HG03060 (cell line): ENCODE measurements around the gene STIP1.

Experiments
- ATAC-seq: cut with Tn5 transposase; IDR thresholded peaks from one replicate; pipeline ENCODE4 v1.9.1; 2021; ENCODE audit warnings: low read depth, moderate number of reproducible peaks; ENCODE audit not compliant: unreplicated experiment

The STIP1 gene

DNA sequence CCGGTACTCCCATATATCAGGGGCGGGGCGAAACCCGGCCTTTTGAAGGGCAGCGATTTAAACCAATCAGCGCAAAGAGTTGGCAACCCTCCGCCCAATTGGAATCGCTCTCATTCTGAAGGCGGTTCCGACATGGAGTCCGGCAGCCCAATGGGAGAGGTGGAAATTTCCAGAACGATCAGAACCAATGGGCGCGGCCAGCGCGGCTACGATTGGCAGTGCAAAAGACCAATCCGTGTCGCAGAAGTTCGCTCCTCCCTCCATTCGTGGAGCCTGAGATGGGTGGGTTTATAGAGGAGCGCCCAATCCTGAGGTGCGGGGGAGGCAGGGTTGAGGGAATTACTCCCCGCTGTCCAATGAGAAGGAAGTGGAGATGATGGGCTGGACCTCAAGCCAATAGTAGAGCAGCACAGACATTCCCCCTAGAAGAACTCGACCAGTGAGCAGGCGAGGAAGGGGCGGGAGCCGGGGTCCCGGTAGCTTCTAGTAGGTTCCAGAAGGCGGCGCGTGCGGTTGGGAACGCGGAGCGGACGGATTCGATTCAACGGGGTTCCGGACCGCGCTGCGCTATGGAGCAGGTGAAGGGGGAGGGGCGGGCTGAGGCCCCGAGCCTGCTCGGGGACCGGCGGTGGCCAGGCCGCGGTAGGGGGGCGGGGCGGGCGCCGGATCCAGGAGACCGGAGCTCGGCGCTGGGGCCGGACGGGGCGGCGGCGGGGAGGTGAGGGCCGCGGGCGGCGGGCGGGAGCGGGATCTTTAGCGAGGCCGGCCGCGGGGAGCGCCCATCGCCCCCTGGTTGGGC lies at the start of gene STIP1:
TSS of gene STIP1 (plus strand) at position 479 of the 799 bp plus-strand sequence. CDS start at position 570, 91 bp downstream.
- peak; percentile 79 for ATAC-seq

DNA sequence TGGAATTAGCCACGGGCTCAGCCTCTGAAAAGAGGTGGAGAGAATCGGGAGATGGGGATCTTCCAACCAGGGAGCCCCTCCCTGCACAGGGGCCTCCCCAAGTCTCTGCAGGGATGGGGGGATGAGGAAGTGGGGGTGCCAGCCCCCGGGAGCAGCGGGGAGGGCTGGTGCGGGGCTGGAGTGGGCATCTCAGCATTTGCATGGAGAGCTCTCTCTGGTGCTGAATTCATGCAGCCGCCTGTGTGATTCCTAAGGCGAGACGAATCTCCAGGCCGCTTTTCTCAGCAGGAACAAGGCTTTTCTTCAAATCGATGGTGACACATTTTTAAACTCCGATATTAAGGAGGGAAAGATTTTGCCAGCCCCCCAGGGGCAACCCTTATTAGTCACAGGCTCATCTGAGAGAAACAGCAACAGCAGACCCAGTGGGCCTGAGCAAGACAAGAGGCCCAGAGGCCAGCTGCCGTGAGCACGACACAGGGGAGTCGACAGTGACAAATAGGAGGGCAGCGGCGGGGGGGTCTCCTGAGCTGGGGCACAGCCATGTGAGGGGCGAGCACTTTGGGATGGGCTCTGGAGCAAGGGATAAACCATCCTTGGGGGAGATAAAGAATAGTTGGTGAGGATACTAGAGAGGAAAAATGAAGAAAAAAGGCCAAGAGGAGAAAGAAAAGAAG lies 49.1 kb upstream of the STIP1 start:
- no peak for ATAC-seq

DNA sequence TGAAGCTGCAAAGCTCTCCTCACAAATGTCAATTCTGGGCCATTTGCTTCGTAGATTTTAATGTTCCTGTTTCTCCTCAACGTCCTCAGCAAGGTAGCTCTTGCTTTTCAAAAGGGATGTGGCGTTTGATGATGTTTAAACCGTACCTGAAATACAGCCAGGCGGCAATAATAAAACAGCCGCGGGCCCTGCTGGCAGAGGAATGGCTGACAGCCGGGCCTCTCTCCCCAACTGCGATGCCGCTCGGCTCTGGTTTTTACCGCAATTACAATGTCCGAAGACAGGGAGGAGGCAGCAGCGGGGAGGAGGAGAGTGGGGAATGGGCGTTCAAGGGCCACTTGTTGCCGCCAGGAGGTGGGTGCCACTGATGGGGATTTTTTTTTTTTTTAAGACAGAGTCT lies 47.6 kb upstream of the STIP1 start:
- no peak for ATAC-seq

DNA sequence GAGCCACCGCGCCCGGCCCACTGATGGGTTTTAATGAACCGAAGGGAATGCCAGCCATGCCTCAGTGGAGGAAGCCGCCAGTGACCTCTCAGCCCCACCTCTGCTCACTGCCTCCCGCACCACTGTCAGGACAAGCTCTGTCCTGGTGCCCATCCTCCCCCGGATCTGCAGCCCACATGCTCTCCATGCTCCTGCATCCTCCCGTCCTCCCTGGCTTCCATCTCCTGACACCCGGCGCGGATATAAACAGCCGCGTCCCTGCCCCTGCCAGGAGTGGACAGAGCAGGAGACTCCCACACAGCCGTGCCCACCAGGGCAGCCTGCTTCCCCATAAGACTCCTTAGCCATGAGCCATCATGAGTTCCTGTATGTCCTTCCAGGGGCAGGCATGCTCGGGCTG lies 46.9 kb upstream of the STIP1 start:
- no peak for ATAC-seq

DNA sequence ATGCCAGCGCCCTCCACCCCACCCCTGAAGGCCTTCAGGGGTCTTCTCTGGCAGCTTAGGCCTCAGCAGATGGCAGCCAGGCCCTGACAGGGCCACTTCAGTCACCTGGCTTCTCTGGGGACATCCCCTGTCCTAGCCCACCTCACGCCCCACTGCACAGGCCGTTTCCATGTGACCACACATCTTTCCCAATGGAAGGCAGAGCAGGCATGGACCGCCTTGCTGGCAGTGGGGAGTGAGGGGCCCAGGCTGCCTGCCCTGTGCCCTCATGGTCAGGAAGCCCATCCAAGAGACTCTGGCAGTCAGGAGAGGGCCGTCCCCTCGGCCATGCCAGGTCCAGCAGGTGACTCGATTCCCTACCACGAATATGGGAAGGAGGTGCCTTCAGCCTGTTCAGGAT lies 45.9 kb upstream of the STIP1 start:
- no peak for ATAC-seq

DNA sequence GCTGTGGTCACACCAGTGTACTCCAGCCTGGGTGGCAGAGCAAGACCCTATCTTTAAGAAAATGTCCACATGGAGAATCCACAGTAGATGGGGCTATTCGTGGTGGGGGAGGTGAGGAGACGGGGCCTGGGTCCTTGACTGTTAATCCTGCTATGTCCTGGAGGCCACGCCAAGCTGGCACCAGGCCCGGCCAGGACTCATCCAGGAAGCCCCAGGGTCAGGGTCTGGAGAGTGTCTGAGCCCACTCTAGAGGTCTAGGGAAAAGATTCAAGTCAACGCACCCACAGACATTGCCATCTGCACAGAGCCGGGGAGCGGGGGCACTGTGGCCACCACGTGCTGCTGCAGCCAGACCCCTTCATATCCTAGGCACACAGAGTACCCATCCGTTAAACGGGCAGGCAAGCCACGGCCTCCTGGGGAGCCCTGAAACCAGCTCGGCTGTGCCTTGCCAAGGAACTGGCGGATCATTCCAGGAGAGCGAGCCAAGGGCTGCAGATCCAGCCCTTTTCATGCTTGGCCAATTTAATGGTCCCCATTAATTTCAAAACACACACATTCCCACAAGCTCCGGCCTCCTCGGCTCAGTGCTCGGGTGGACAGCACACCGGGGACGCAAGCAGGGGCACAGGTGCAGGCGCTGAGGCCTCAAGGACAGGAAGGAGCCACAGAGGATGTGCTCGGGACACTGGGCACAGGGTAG lies 44.7 kb upstream of the STIP1 start:
- no peak for ATAC-seq

DNA sequence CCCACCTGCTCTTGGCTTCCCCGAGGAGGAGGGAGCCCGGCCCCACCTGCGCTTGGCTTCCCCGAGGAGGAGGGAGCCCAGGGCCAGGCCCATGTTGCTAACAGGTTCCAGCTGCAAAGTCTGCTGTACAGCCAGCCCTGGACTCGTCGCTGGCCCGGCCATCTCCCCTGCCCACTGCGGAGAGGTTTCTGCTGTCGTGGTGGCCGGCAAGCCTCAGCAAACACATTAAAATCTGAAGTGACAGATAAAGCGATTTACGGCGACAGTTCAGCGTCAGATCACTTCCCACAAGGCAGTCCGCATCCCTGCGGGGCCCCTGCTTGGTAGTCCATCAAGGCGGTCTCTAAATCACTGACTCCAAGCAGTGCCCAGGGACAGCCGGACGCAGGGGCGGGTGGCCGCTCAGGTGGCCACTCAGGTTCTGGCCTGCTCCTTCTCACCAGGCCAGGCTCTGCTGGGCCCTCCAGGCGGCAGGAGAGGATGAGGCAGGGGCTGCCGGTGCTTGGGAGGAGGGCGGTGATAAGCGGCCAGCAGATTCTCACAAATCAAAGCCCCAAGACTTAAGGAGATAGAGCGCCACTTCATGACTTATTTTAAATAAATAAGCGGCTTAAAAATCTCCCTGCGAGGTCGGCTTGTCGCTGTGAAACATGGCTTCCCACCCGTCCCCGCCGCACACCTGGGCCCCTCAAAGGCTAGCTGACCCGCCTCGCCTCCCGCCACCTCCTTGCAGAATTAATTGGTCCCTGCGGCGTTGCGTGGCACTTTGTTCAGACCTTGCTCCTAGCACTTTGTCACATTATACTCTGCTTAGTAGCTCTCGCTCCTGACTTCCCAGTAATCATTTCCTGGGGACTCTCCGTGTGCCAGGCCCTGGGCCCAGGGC lies 41.1 kb upstream of the STIP1 start:
- no peak for ATAC-seq

DNA sequence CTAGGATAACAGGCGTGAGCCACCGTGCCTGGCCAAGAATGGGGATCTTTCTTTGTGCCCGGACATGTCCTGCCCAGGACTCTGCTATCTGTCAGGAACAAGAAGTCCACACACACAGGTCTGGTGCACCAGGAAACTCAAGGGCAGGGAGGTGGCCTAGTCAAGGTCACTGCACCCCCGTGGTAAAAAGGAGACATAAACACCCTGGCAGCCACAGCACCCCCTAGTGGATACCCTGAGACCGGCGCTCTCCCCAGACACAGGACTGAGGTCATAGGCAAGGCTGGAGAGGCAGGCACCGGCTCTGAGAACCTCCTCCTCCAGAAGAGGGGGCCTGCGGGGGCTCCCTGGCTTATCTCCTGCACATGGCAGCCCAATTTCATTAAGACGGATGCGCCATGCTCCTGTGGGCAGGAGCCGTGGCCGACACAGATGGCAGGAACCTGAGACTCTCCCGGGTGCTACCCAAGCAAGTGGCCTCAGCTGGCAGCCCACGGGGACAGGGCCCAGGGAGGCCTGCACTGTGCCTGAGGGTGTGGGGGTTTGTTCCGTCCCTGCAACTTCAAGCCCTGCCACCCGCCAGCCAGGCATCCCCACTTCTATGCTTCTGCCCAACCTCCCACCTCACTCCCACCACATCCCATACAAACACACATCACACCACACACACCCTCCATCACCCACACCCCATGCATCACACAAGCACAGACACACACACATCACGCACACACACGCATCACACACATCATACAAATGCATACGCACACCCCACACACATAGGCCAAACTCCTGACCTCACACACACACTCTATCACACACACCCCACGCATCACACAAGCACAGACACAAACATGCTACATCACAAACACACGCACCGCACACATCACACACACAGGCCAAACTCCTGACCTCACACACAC lies 39.7 kb upstream of the STIP1 start:
- no peak for ATAC-seq

DNA sequence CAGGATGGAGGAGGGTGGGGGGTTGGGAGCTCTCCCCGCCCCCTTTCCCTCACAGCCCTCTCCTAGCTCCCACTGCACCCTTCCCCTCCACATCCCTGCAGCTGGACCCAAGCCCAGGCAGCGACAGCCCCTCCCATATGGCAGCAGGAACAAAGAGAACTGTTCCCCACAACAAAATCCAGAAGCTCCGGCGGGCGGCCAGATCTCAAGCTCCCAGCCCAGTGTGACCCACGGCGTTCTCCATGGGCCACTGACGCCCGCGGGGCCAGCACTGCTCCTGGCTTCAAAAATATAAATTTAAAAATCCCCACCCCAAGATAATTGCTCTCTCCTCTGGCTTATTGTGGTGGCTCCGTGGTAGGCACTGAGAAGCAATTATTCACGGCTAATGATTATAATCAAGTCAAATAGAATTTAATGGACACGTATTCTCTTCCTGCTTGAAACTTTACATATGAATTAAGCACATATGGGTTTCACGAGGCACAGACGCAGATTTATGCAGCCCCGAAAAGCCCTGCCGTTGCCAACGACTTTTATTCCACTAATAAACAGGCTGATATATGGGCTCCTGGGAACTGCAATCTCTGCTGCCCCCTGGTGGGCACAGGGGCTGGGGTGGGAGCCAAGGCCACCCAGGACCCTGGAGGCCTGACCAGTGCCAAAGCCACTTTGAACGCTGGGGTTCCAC lies 37.6 kb upstream of the STIP1 start:
- no peak for ATAC-seq

DNA sequence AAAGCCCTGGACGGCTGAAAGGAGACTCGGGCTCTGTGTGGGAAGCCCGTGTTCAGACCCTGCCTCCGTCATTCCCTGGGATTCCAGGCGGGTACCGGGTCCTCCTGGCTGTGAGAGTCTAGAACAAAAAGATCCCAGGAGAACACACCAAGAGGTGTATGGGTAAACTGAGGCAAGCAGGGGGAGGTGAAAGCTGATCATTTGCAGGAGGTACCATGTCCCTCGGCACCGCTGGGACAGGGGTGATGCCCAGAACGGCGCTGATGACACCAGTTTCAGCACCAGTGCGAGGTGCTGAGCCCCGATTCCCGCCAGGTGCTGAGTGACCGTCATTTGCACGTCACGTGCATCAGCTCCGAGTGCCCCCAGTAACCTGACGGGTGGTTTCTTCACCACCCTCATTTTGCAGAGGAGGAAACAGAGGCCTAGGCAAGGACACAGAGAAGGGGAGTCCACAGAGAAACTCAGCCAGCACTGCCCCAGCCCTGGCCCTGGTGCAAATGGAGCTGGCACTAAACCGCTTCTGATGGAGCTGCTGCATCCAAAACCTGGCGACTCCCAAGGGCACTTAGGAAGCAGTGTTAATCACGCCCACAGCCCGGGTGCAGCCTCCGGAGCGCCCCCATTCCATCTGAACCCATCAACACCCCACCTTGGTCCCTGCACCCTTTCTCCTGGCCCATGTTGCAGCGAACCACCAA lies 36.9 kb upstream of the STIP1 start:
- no peak for ATAC-seq

DNA sequence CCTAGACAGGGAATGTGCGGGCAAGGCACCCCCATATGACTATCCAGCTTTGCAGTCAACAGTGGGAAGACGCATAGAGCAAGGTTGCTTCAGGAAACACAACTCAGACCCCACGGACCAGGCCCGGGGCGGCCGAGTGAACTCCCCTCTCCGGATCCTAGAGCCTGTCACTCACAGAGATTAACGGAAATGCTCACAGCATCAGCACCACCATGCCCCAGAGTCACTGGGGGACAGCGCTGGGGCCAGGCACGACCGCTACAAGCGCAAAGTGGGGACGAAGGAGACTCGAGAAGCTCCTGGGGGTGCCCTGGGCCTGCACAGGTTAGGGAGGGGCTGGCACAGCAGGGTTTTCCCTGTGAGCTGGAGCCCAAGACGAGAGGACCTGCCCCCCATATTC lies 35.9 kb upstream of the STIP1 start:
- ATAC-seq = no peak

DNA sequence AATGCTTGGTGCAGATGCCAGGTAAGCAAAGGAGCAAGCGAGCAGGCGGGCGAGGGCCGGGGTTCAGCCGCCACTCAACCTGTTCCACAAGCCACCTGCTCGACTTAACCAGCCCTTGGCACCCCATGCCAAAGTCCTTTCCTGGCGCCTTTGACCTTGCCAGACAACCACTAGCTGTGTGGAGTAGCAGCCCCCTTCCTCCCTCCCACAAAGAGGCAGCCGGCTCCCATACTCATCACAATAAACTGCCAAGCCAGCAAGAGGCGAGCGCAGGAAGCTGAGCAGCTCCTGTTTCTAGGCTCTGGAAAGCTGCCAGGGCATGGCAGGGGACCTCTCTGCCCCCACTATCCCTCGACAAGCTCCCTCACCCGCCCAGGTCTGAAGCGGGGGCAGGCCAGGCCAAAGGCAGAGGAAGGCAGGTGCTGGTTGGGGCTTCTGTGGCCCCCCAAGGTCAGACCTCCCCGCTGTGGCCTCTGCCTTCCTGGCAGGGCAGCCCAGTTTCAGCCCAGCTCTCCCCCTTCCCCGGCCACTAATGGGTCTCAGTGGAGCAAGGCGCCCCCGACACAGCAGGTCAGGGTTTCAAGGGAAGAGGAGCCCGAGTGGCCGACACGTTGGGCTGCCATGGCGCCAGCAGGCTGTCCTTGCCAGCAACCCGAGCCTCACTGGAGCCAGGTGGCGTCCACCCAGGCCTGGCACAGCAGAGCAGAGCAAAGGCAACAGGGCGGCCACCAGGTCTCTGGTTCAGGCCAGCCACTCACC lies 35.3 kb upstream of the STIP1 start:
- ATAC-seq = no peak

DNA sequence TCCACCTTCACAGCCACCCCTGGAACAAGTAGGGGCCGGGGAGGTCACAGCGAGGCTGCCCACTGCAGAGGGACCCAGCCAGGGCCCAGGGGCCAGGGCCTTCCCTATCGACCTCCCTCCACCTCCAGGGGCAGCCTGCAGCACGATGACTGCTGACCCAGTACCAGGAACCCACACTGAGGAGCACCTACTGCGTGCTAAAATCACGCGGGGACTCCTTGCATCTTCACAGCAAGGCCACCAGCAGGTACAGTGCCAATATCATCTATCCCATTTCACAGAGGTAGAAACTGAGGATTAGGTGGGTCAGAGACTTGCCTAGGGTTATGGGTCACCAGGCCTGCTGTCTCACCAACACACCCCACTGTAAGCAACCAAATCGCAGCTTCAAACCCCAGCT lies 34.6 kb upstream of the STIP1 start:
- no peak for ATAC-seq

DNA sequence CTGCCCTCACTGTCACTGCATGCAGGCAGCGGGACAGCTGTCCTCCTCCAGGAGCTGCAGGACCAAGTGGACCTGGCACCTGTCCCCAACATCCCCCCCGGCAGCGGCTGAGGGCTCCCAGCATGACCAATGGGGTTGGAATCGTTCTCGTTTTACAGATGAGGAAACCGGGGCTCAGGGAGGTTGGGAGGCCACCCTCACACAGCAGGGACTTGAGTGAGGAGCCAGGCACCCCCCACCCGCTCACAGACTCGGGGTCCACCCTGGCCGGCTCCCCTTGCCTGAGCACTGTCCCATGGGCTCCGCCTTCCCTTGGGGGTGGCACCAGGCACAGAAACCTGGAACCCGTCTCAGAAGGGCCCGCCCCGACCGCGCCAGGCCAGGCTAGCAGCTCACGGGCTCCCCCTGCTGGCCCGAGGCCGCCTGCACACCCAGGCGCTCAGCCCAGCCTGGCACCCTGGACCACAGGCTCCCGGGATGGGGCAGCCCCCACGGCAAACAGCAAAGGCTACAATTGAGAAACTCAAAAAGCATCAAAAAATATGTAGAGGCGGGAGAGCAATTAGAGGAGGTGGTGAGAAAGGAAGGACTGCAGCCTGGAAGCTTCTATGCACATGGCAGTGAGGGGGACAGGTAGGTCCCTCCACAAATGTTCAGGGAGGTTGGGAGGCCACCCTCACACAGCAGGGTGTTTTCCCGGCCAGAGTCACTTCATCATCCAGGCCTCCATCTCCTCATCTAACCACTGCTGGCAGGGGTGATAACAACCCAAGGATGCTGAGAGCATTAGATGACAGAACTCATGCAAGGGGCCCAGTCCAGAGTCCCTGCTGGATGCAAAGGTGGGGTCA lies 32.9 kb upstream of the STIP1 start:
- ATAC-seq = no peak

DNA sequence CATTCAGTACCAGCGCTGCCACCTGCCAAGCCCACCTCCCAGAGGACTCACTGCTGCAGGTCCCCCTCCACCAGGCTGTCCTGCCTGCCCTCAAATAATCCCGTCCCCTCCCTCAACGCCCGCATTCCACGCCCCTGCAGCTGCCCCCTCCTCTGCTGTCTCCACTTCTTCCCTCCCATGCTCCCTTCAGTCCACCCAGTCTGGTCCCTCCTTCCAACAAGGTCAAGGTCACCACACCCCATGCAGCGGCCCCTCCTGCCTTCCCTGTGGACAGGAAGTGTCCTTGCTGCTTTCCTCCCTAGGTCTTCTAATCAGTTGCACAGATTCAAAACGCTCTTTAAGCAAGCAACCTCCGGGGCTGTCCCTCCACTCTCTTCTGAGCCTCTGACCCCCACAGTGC lies 32.2 kb upstream of the STIP1 start:
- ATAC-seq = no peak

DNA sequence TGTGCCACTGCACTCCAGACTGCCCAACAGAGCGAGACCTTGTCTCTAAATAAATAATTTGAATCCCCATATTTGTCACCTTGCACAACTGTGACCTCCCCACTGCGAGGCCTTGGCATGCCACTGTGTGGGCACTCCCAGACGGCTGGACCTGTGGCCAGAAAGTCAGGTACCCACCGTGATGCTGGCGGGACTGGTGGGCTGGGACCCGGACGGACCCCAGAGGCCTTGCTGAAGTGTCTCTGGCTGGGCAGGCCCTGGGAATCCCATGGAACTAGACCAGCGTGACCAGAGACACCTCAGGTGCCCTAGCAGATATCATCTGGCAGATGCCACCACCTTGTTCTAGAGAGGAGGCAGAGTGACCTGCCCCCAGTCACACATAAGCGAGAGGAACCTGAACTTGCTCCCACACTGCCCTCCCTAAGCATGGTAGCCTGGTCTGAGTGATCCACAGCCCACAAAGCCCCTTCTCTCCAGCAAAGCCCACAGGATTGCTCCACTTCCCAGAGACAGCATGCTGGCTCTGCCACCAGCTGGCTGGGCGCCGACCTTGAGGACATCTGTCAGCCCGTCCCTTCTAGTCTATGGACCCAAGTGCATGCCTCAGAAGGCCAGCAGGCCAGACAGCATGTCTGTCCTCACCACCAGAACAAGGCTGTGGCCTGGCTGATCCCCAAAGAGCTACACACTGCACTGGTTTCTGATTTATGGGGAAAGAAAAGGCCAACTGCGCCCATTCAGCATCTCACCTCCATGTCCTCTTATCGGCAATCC lies 29.5 kb upstream of the STIP1 start:
- no peak for ATAC-seq
